ENCODE measurements around the gene UBR4.

The UBR4 gene

GRCh38 chr1:19096036-19096833 is 113.8 kb downstream of the UBR4 start:
- Histone ChIP-seq H3K9me3 (ENCODE audit: low read depth, low read length) (no peaks in the 10 kb centered on the region), H3K9ac (ENCODE audit: insufficient read length) (no peak overlapping the region), H3K27ac (no peak overlapping the region), H3K4me3 (no peak overlapping the region), H3K36me3 (ENCODE audit: insufficient read depth, low read length) (peaks cover 100% of the 10 kb centered on the region)
- DNase-seq (ENCODE audit: low read depth, low spot score), result no peak
- no peak for TF ChIP-seq POLR2AphosphoS5 (IDR thresholded peaks at IDR 0.05; ENCODE audit: borderline replicate concordance, low read depth, low read length)
- no peak for TF ChIP-seq FOXP2 (optimal IDR thresholded peaks at IDR 0.05; ENCODE audit: control extremely low read depth, extremely low read length, insufficient read depth)
- no peak for TF ChIP-seq EZH2 (IDR thresholded peaks at IDR 0.05)

- Histone ChIP-seq H3K4me3 (no peak overlapping the region), H3K9ac (ENCODE audit: insufficient read length) (no peak overlapping the region), H3K36me3 (ENCODE audit: insufficient read depth, low read length) (peaks cover 97% of the 10 kb centered on the region)
Measured at GRCh38 chr1:19091196-19091953, 118.7 kb downstream of the UBR4 start.

GRCh38 chr1:19089524-19089923 is 120.5 kb downstream of the UBR4 start:
- TF ChIP-seq FOXP2 (optimal IDR thresholded peaks at IDR 0.05; ENCODE audit: control extremely low read depth, extremely low read length, insufficient read depth), result no peak
- no peak overlapping the region for H3K4me3 ChIP-seq
- no peak overlapping the region for H3K27ac ChIP-seq
- no peak overlapping the region for H3K9ac ChIP-seq (ENCODE audit: insufficient read length)
- DNase-seq (ENCODE audit: low read depth, low spot score), result no peak
- H3K36me3 ChIP-seq (ENCODE audit: insufficient read depth, low read length), result peaks cover 91% of the 10 kb centered on the region
- H3K9me3 ChIP-seq (ENCODE audit: low read depth, low read length), result no peaks in the 10 kb centered on the region

More at GRCh38 chr1:19091196-19091953, 118.7 kb downstream of the UBR4 start:
- no peak for DNase-seq (ENCODE audit: low read depth, low spot score)
- TF ChIP-seq POLR2AphosphoS5 (IDR thresholded peaks at IDR 0.05; ENCODE audit: borderline replicate concordance, low read depth, low read length) (no peak), FOXP2 (optimal IDR thresholded peaks at IDR 0.05; ENCODE audit: control extremely low read depth, extremely low read length, insufficient read depth) (no peak), EZH2 (IDR thresholded peaks at IDR 0.05) (no peak)
- Histone ChIP-seq H3K9me3 (ENCODE audit: low read depth, low read length) (no peaks in the 10 kb centered on the region), H3K27ac (no peak overlapping the region)

- peaks cover 91% of the 10 kb centered on the region for H3K36me3 ChIP-seq (ENCODE audit: insufficient read depth, low read length)
Measured at GRCh38 chr1:19088717-19089442, 121.2 kb downstream of the UBR4 start.

GRCh38 chr1:19087737-19088594 is 122.1 kb downstream of the UBR4 start:
- DNase-seq (ENCODE audit: low read depth, low spot score), result no peak
- TF ChIP-seq FOXP2 (optimal IDR thresholded peaks at IDR 0.05; ENCODE audit: control extremely low read depth, extremely low read length, insufficient read depth), result no peak
- TF ChIP-seq POLR2AphosphoS5 (IDR thresholded peaks at IDR 0.05; ENCODE audit: borderline replicate concordance, low read depth, low read length), result no peak
- no peak for TF ChIP-seq EZH2 (IDR thresholded peaks at IDR 0.05)
- H3K9ac ChIP-seq (ENCODE audit: insufficient read length), result no peak overlapping the region
- peaks cover 91% of the 10 kb centered on the region for H3K36me3 ChIP-seq (ENCODE audit: insufficient read depth, low read length)
- H3K4me3 ChIP-seq, result no peak overlapping the region
- no peaks in the 10 kb centered on the region for H3K9me3 ChIP-seq (ENCODE audit: low read depth, low read length)
- H3K27ac ChIP-seq, result no peak overlapping the region

More at GRCh38 chr1:19088717-19089442, 121.2 kb downstream of the UBR4 start:
- no peaks in the 10 kb centered on the region for H3K9me3 ChIP-seq (ENCODE audit: low read depth, low read length)
- no peak overlapping the region for H3K9ac ChIP-seq (ENCODE audit: insufficient read length)
- no peak for DNase-seq (ENCODE audit: low read depth, low spot score)
- no peak overlapping the region for H3K27ac ChIP-seq
- TF ChIP-seq FOXP2 (optimal IDR thresholded peaks at IDR 0.05; ENCODE audit: control extremely low read depth, extremely low read length, insufficient read depth) (no peak), EZH2 (IDR thresholded peaks at IDR 0.05) (no peak), POLR2AphosphoS5 (IDR thresholded peaks at IDR 0.05; ENCODE audit: borderline replicate concordance, low read depth, low read length) (no peak)
- H3K4me3 ChIP-seq, result no peak overlapping the region

GRCh38 chr1:19087017-19087736 is 122.9 kb downstream of the UBR4 start:
- no peak for TF ChIP-seq FOXP2 (optimal IDR thresholded peaks at IDR 0.05; ENCODE audit: control extremely low read depth, extremely low read length, insufficient read depth)
- no peak for TF ChIP-seq POLR2AphosphoS5 (IDR thresholded peaks at IDR 0.05; ENCODE audit: borderline replicate concordance, low read depth, low read length)
- TF ChIP-seq EZH2 (IDR thresholded peaks at IDR 0.05), result no peak
- Histone ChIP-seq H3K36me3 (ENCODE audit: insufficient read depth, low read length) (peaks cover 91% of the 10 kb centered on the region), H3K4me3 (no peak overlapping the region), H3K9me3 (ENCODE audit: low read depth, low read length) (no peaks in the 10 kb centered on the region), H3K27ac (no peak overlapping the region), H3K9ac (ENCODE audit: insufficient read length) (no peak overlapping the region)
- DNase-seq (ENCODE audit: low read depth, low spot score), result no peak

- H3K9me3 ChIP-seq (ENCODE audit: low read depth, low read length), result no peaks in the 10 kb centered on the region
- DNase-seq (ENCODE audit: low read depth, low spot score), result no peak
- H3K9ac ChIP-seq (ENCODE audit: insufficient read length), result no peak overlapping the region
- TF ChIP-seq POLR2AphosphoS5 (IDR thresholded peaks at IDR 0.05; ENCODE audit: borderline replicate concordance, low read depth, low read length) (no peak), FOXP2 (optimal IDR thresholded peaks at IDR 0.05; ENCODE audit: control extremely low read depth, extremely low read length, insufficient read depth) (no peak), EZH2 (IDR thresholded peaks at IDR 0.05) (no peak)
- H3K4me3 ChIP-seq, result no peak overlapping the region
- H3K36me3 ChIP-seq (ENCODE audit: insufficient read depth, low read length), result peaks cover 91% of the 10 kb centered on the region
- no peak overlapping the region for H3K27ac ChIP-seq
Measured at GRCh38 chr1:19086176-19086875, 123.7 kb downstream of the UBR4 start.

Measured in SK-N-MC (cell line).